ENCODE results near the gene INSYN1. TPM values are rescaled to one million over a fixed set of nuclear protein-coding genes. Genes with fewer than 3 reads are reported as not detected.
A peak's percentile ranks its signal among the peaks of the same experiment; 100 is the strongest.

INSYN1 gene
- total and polyA plus RNA-seq, 2 experiments from 2014 or later = 0.18 to 14.2 TPM

- DNase-seq (ENCODE audit: low spot score) (no peak), ATAC-seq (no peak)
- peaks cover 52% of the 10 kb centered on the region for H3K4me1 Mint-ChIP-seq
- Histone ChIP-seq H3K27me3 (ENCODE audit: insufficient read depth) (no peaks in the 10 kb centered on the region), H3K4me3 (no peak overlapping the region), H3K36me3 (ENCODE audit: insufficient read depth) (no peaks in the 10 kb centered on the region), H3F3A (replicated peaks; ENCODE audit: low read depth) (0 out of 2 replicates have a peak, but pooled peaks cover 7% of the 10 kb centered on the region), H3K4me2 (no peak overlapping the region), H3K9me2 (ENCODE audit: insufficient read depth) (no peaks in the 10 kb centered on the region), H2AFZ (no peak overlapping the region), H3K79me2 (replicated peaks; ENCODE audit: insufficient read depth) (no peaks in the 10 kb centered on the region), H3K4me1 (ENCODE audit: insufficient read depth) (peaks cover 30% of the 10 kb centered on the region), H4K20me1 (replicated peaks; ENCODE audit: insufficient read depth) (no peaks in the 10 kb centered on the region), H3K27ac (ENCODE audit: low read depth) (no peak overlapping the region)
- peaks cover 26% of the 10 kb centered on the region for H3K27me3 Mint-ChIP-seq (ENCODE audit: insufficient read depth, low read depth, poor library complexity)
- no peaks in the 10 kb centered on the region for H3K36me3 Mint-ChIP-seq (ENCODE audit: low read depth)
- no peak overlapping the region for H3K4me3 Mint-ChIP-seq
- no peak for TF ChIP-seq CTCF (conservative IDR thresholded peaks at IDR 0.05; ENCODE audit: low read depth in 2 of 2)
- TF ChIP-seq EZH2 (IDR thresholded peaks at IDR 0.05; ENCODE audit: low read depth, unreplicated experiment) = no peak
- TF ChIP-seq NANOG (IDR thresholded peaks at IDR 0.05; ENCODE audit: borderline replicate concordance) = no peak
- TF ChIP-seq REST (IDR thresholded peaks at IDR 0.05; ENCODE audit: unreplicated experiment) = no peak
- no peak for TF ChIP-seq EZH2phosphoT487 (IDR thresholded peaks at IDR 0.05; ENCODE audit: unreplicated experiment)
- no peak overlapping the region for H3K27ac Mint-ChIP-seq
- no peaks in the 10 kb centered on the region for H3K9me3 Mint-ChIP-seq
Observed at GRCh38 chr15:73789521-73790240, 36.5 kb upstream of the INSYN1 start.

GRCh38 chr15:73787621-73788020 is 34.5 kb upstream of the INSYN1 start:
- H3K4me2 ChIP-seq = peak overlapping the region; percentile 68; the same call in 1 of the 2 replicates
- H3K79me2 ChIP-seq (replicated peaks; ENCODE audit: insufficient read depth) = no peaks in the 10 kb centered on the region
- Mint-ChIP-seq H3K27ac (peak overlapping the region; percentile 19; the same call in 1 of the 2 replicates), H3K9me3 (no peaks in the 10 kb centered on the region), H3K4me1 (peaks cover 54% of the 10 kb centered on the region), H3K27me3 (ENCODE audit: insufficient read depth, low read depth, poor library complexity) (peaks cover 24% of the 10 kb centered on the region), H3K4me3 (no peak overlapping the region), H3K36me3 (ENCODE audit: low read depth) (no peaks in the 10 kb centered on the region)
- H4K20me1 ChIP-seq (replicated peaks; ENCODE audit: insufficient read depth) = no peaks in the 10 kb centered on the region
- peaks cover 38% of the 10 kb centered on the region for H3K4me1 ChIP-seq (ENCODE audit: insufficient read depth)
- no peak for TF ChIP-seq ETS1 (IDR thresholded peaks at IDR 0.05)
- no peak for TF ChIP-seq CTCF (conservative IDR thresholded peaks at IDR 0.05; ENCODE audit: low read depth in 2 of 2)
- no peak for TF ChIP-seq NANOG (IDR thresholded peaks at IDR 0.05; ENCODE audit: borderline replicate concordance)
- no peak for TF ChIP-seq POLR2AphosphoS5 (IDR thresholded peaks at IDR 0.05; ENCODE audit: low read depth)
- no peak for TF ChIP-seq EZH2 (IDR thresholded peaks at IDR 0.05; ENCODE audit: low read depth, unreplicated experiment)
- no peak for TF ChIP-seq STAT1 (IDR thresholded peaks at IDR 0.05; ENCODE audit: unreplicated experiment)
- TF ChIP-seq ZNF114 (CRISPR knock-in tag; IDR thresholded peaks at IDR 0.05) = no peak
- H3K9me2 ChIP-seq (ENCODE audit: insufficient read depth) = no peaks in the 10 kb centered on the region
- 0 out of 2 replicates have a peak, but pooled peaks cover 7% of the 10 kb centered on the region for H3F3A ChIP-seq (replicated peaks; ENCODE audit: low read depth)
- H3K27me3 ChIP-seq (ENCODE audit: insufficient read depth) = no peaks in the 10 kb centered on the region
- DNase-seq (ENCODE audit: low spot score) (no peak), ATAC-seq (no peak)
- H2AFZ ChIP-seq = peak overlapping the region; percentile 43; the same call in 1 of the 2 replicates
- H3K4me3 ChIP-seq = no peak overlapping the region
- H3K27ac ChIP-seq (ENCODE audit: low read depth) = no peak overlapping the region
- H3K36me3 ChIP-seq (ENCODE audit: insufficient read depth) = no peaks in the 10 kb centered on the region
